GM12878 (cell line): ENCODE data around the gene ATP6V0D1. TPM values are rescaled to one million over a fixed set of nuclear protein-coding genes. Genes with fewer than 3 reads are reported as not detected.

Experiments used
- ATAC-seq: fragments of 200-7000 bp; cut with Tn5 transposase; 3 replicates; pipeline ENCODE4 v1.9.1; 2020; ENCODE audit warnings: mild to moderate bottlenecking, moderate library complexity
- BruUV-seq: library from RNA; stranded (reverse); fragments of 400-500 nt; replicated peaks from 2 replicates; lab custom pipeline; 2021; lab: Mats Ljungman, UMichigan
- CTCF ChIA-PET: fragments of 300-600 bp; sonication (Branson Sonifier 250); formaldehyde crosslinking; extraction: SDS; loops from one replicate; lab custom pipeline; 2021; ENCODE audit warnings: inconsistent platforms; lab: Yijun Ruan, JAX
- POLR2A ChIA-PET: fragments of 350-600 bp; formaldehyde crosslinking; extraction: SDS; loops from one replicate; lab custom pipeline; 2021; ENCODE audit warnings: inconsistent platforms; lab: Charles Lee
- RAD21 ChIA-PET: fragments of 300-600 bp; sonication (Branson Sonifier 250); formaldehyde crosslinking; loops from one replicate; lab custom pipeline; 2023; ENCODE audit warnings: antibody characterized with exemption; ENCODE audit not compliant: unreplicated experiment; lab: Charles Lee
- SMC1A ChIA-PET: fragments of 300-600 bp; sonication (Branson Sonifier 250); formaldehyde crosslinking; loops from one replicate; lab custom pipeline; 2023; ENCODE audit not compliant: unreplicated experiment, uncharacterized antibody; lab: Charles Lee
- DNase-seq: peaks from one replicate; pipeline ENCODE4 v3.0.0-alpha.2; 2011; ENCODE audit warnings: low read depth, low spot score
- FAIRE-seq: peaks from 3 replicates; lab custom pipeline; 2011; peaks lifted over from hg19 to GRCh38; lab: Jason Lieb, UNC
- H2AFZ ChIP-seq: 2 replicates; pipeline ENCODE4 v1.6.0; 2011; ENCODE audit warnings: low read depth, low read length, control low read depth; ENCODE audit not compliant: control insufficient read depth
- H3K27ac ChIP-seq: 2 replicates; pipeline ENCODE4 v1.5.1; 2011; ENCODE audit warnings: control low read depth; ENCODE audit not compliant: control insufficient read depth, insufficient read depth
- H3K27me3 ChIP-seq, 2 experiments: replicated peaks in 1 of 2; 2 replicates each; pipeline versions ENCODE4 v1.6.0 to v1.6.1; 2011; ENCODE audit warnings: low read length in 1 of 2; ENCODE audit not compliant: control insufficient read depth in 2 of 2, insufficient read depth in 2 of 2
- H3K36me3 ChIP-seq, 2 experiments: 2 replicates each; pipeline ENCODE4 v1.5.1; 2011; ENCODE audit warnings: low read length in 1 of 2; ENCODE audit not compliant: control insufficient read depth in 2 of 2, insufficient read depth in 2 of 2
- H3K4me1 ChIP-seq: 2 replicates; pipeline ENCODE4 v1.6.1; 2011; ENCODE audit warnings: mild to moderate bottlenecking, low read length, moderate library complexity, mixed read lengths; ENCODE audit not compliant: control insufficient read depth, insufficient read depth
- H3K4me2 ChIP-seq: 2 replicates; pipeline ENCODE4 v1.6.0; 2011; ENCODE audit warnings: control low read depth; ENCODE audit not compliant: control insufficient read depth, insufficient read depth
- H3K4me3 ChIP-seq: fragments of 200-600 bp; sonication (generic); 2 replicates; pipeline ENCODE4 v1.5.1; 2016
- H3K79me2 ChIP-seq: 2 replicates; pipeline ENCODE4 v1.6.0; 2011; ENCODE audit warnings: low read length; ENCODE audit not compliant: control insufficient read depth, insufficient read depth
- H3K9ac ChIP-seq: 2 replicates; pipeline ENCODE4 v1.8.0; 2011; ENCODE audit warnings: low read length, control low read depth, mixed read lengths; ENCODE audit not compliant: control insufficient read depth, insufficient read depth
- H3K9me3 ChIP-seq: replicated peaks from 3 replicates; pipeline ENCODE4 v1.5.1; 2011; ENCODE audit warnings: mild to moderate bottlenecking, low read length; ENCODE audit not compliant: control insufficient read depth, insufficient read depth
- H4K20me1 ChIP-seq: 2 replicates; pipeline ENCODE4 v1.6.0; 2011; ENCODE audit not compliant: control insufficient read depth, insufficient read depth
- MEF2B ChIP-seq: fragments of 450-650 bp; IDR thresholded peaks from 2 replicates; pipeline ENCODE4 v1.6.1; 2018; ENCODE audit warnings: mild to moderate bottlenecking, moderate library complexity; ENCODE audit not compliant: partially characterized antibody, poor library complexity, severe bottlenecking
- MXI1 ChIP-seq: fragments of 150-350 bp; IDR thresholded peaks from 2 replicates; pipeline ENCODE4 v1.6.1; 2011; ENCODE audit warnings: low read depth, mild to moderate bottlenecking, inconsistent platforms, low read length, improper control_type of control experiment
- POLR2AphosphoS5 ChIP-seq: IDR thresholded peaks from 2 replicates; pipeline ENCODE4 v1.6.1; 2011; ENCODE audit warnings: mild to moderate bottlenecking, low read length, inconsistent platforms
- RCOR1 ChIP-seq: conservative IDR thresholded peaks from 2 replicates; pipeline ENCODE4 v1.6.1; 2012; ENCODE audit warnings: low read depth, low read length, improper control_type of control experiment
- SREBF2 ChIP-seq: IDR thresholded peaks from 2 replicates; pipeline ENCODE4 v1.6.1; 2012; ENCODE audit warnings: mild to moderate bottlenecking, low read length
- ZNF24 ChIP-seq: fragments of 450-650 bp; IDR thresholded peaks from 2 replicates; pipeline ENCODE4 v1.6.1; 2017; ENCODE audit warnings: antibody characterized with exemption, mild to moderate bottlenecking
- WGBS: methylation state at CpG from one replicate; pipeline ENCODE4 v1.1.6; 2016; ENCODE audit warnings: low lambda C conversion rate; ENCODE audit not compliant: insufficient replicate concordance, insufficient coverage; ENCODE audit errors: missing lambda C conversion rate; 5-methylcytosine and 5-hydroxymethylcytosine counted together
- in situ Hi-C: fragments of 300-500 bp; cut with MboI; formaldehyde crosslinking; loops from 9 replicates; pipeline ENCODE4 v1.14.3; 2018; ENCODE audit warnings: mixed read lengths
- intact Hi-C: fragments of 100-400 bp; cut with micrococcal nuclease; formaldehyde crosslinking; loops from one replicate; pipeline ENCODE4 v1.14.2; 2022; ENCODE audit not compliant: unreplicated experiment
- polyA plus RNA-seq, 11 experiments: library from polyadenylated mRNA; depleted of rRNA in 4 of 11; unstranded in 6 of 11; stranded (reverse) in 5 of 11; fragments of >200 nt; fragmentation: Nextera tagmentation in 4 of 11; fragmentation: Illumina TruSeq in 1 of 11; extraction: Ambion mirVana in 4 of 11; extraction: Trizol in 1 of 11; gene quantifications; 1 replicate in 1 of 11; 2 replicates in 10 of 11; pipeline versions ENCODE4 v1.2.1 to v1.2.3, GENCODE V29; 2011 to 2016; ENCODE audit warnings: inconsistent platforms in 2 of 11, missing spikeins in 2 of 11, low read depth in 1 of 11
- total RNA-seq, 4 experiments: library from RNA; depleted of rRNA in 3 of 4; stranded (reverse); fragments of >200 nt in 3 of 4; fragmentation: Illumina TruSeq in 1 of 4; extraction: Trizol in 1 of 4; gene quantifications; 2 replicates each; pipeline versions ENCODE4 v1.2.1 to v1.2.3, GENCODE V29; 2013 to 2021
- TF ChIP-seq, protein P1 (sequence below): fragments of 450-650 bp; IDR thresholded peaks from 2 replicates; pipeline ENCODE4 v1.6.1; 2017; ENCODE audit warnings: mild to moderate bottlenecking, low read depth, inconsistent platforms; ENCODE audit not compliant: poor library complexity, severe bottlenecking

ATP6V0D1 gene
- total and polyA plus RNA-seq, 10 of the 15 experiments (the other 5 are each of a cell fraction or from before 2014, with no cell fraction given): 28.1 to 141 (median 70.3) TPM

DNA sequence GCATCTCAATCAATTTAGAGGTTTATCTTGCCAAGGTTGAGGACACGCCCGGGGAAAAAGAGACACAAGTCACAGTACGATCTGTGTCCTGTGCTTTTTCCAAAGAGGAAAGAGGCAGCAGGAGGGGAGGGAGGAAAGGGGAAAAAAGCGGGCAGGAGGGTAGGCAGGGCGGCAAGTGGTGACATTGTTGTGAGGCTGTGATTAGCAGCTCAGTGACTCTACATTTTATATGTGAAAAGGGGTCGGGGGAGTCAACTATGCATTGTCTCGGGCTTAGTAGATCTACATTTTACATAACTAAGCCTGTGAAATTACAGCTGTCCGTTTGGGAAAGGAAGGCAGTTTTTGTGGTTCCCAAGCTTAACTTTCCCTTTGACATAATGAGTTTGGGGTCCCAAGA is 25.5 kb upstream of the ATP6V0D1 start:
- no peak for DNase-seq
- 86% methylated on average over 8 of the region's 8 CpGs for WGBS
- peaks cover 15% of the 10 kb centered on the region for H3K4me1 ChIP-seq
- POLR2A ChIA-PET: interaction anchor here (1.0 kb wide), 1 partner anchor 25 kb away, joined by 3 read pairs; the partner anchor contains the start of gene ATP6V0D1
- no peaks in the 10 kb centered on the region for H4K20me1 ChIP-seq
- H3K9ac ChIP-seq: no peak overlapping the region
- H3K9me3 ChIP-seq: no peaks in the 10 kb centered on the region
- intact Hi-C loops: no loop called here
- H3K4me2 ChIP-seq: peak overlapping the region; percentile 59
- CTCF ChIA-PET: interaction anchor here (0.9 to 3.1 kb wide), 7 partner anchors 8 to 78 kb away, joined by 3 to 18 read pairs (median 5); partner anchors contain the start of gene ATP6V0D1
- H3K27ac ChIP-seq: no peak overlapping the region
- H3K4me3 ChIP-seq: 0 out of 2 replicates have a peak overlapping the region, but pooled peaks have one; percentile 8
- RAD21 ChIA-PET: interaction anchor here (0.7 to 1.5 kb wide), 3 partner anchors 8 to 25 kb away, joined by 3 to 4 read pairs (median 3); partner anchors contain the start of gene ATP6V0D1
- H3K79me2 ChIP-seq: no peaks in the 10 kb centered on the region
- ATAC-seq: no peak
- TF ChIP-seq MEF2B: no peak
- no peak for TF ChIP-seq RCOR1
- TF ChIP-seq SREBF2: no peak
- TF ChIP-seq, protein P1, sequence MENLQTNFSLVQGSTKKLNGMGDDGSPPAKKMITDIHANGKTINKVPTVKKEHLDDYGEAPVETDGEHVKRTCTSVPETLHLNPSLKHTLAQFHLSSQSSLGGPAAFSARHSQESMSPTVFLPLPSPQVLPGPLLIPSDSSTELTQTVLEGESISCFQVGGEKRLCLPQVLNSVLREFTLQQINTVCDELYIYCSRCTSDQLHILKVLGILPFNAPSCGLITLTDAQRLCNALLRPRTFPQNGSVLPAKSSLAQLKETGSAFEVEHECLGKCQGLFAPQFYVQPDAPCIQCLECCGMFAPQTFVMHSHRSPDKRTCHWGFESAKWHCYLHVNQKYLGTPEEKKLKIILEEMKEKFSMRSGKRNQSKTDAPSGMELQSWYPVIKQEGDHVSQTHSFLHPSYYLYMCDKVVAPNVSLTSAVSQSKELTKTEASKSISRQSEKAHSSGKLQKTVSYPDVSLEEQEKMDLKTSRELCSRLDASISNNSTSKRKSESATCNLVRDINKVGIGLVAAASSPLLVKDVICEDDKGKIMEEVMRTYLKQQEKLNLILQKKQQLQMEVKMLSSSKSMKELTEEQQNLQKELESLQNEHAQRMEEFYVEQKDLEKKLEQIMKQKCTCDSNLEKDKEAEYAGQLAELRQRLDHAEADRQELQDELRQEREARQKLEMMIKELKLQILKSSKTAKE: no peak
- no peak for TF ChIP-seq ZNF24
- TF ChIP-seq MXI1: no peak
- TF ChIP-seq POLR2AphosphoS5: no peak
- SMC1A ChIA-PET: interaction anchor here (1.0 to 4.2 kb wide), 6 partner anchors 8 to 25 kb away, joined by 3 to 21 read pairs (median 6); partner anchors contain the start of gene ATP6V0D1
- FAIRE-seq: no peak
- no TSS peak for BruUV-seq
- H3K36me3 ChIP-seq: no peaks in the 10 kb centered on the region
- H2AFZ ChIP-seq: no peak overlapping the region
- in situ Hi-C loops: no loop called here
- H3K27me3 ChIP-seq: no peaks in the 10 kb centered on the region
